Measurements from ENCODE around the gene GRIK4. TPM values are rescaled to one million over a fixed set of nuclear protein-coding genes. Genes with fewer than 3 reads are reported as not detected.
"Not testable (repeated sequence)": the region's sequence is repeated elsewhere in the genome, so short reads cannot be mapped to it uniquely, and the experiment has no call there.

The GRIK4 gene
- total and polyA plus RNA-seq, 9 of the 15 experiments (the other 6 are each of a cell fraction or from before 2014, with no cell fraction given), result not detected

DNA sequence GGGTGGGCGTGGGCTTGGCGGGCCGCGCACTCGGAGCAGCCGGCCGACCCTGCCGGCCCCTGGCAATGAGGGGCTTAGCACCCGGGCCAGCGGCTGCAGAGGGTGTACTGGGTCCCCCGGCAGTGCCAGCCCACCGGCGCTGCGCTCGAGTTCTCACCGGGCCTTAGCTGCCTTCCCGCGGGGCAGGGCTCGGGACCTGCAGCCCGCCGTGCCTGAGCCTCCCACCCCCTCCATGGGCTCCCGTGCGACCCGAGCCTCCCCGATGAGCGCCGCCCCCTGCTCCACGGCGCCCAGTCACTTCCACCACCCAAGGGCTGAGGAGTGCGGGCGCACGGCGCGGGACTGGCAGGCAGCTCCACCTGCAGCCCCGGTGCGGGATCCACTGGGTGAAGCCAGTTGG is 510.2 kb downstream of the GRIK4 start:
- H3K4me2 ChIP-seq (ENCODE audit: insufficient read depth, low read length); POLR2A ChIA-PET; ATAC-seq; in situ Hi-C loops (cut with MboI); H2AFZ ChIP-seq (ENCODE audit: low read depth, low read length); intact Hi-C loops (cut with micrococcal nuclease); FAIRE-seq; H3K36me3 ChIP-seq (ENCODE audit: control insufficient read depth, insufficient read depth, low read length); CTCF ChIA-PET (ENCODE audit: low intra/inter-chr PET ratio); H4K20me1 ChIP-seq (replicated peaks; ENCODE audit: control insufficient read depth, insufficient read depth, low read length); H3K4me3 ChIP-seq; H3K9me1 ChIP-seq (ENCODE audit: control insufficient read depth, insufficient read depth, low read length); H3K79me2 ChIP-seq (ENCODE audit: control insufficient read depth, insufficient read depth, low read length); H3K9ac ChIP-seq (ENCODE audit: insufficient read depth in 1 of 2, low read depth in 2 of 2, low read length in 2 of 2); BruUV-seq (replicated peaks); H3K27me3 ChIP-seq (ENCODE audit: control insufficient read depth in 2 of 2, insufficient read depth in 2 of 2, low read length in 2 of 2); H3K27ac ChIP-seq (ENCODE audit: extremely low read depth, low read depth, low read length); H3K9me3 ChIP-seq (replicated peaks; ENCODE audit: control insufficient read depth, insufficient read depth, low read depth, low read length); DNase-seq (ENCODE audit: extremely low read depth in 1 of 4, low spot score in 3 of 4): not testable (repeated sequence)
- WGBS (ENCODE audit: insufficient coverage, low coverage, missing lambda C conversion rate), result 28% methylated on average over 13 of the region's 36 CpGs
- H3K4me1 ChIP-seq (replicated peaks in 1 of 2; ENCODE audit: control insufficient read depth in 2 of 2, insufficient read depth in 2 of 2, low read length in 2 of 2), result peaks cover 3 to 11% of the 10 kb centered on the region in 2 experiments; a peak in 3 of 5 replicates

GRCh38 chr11:121023848-121024751 is 512.6 kb downstream of the GRIK4 start, which contains the start of gene TBCEL:
Gene TBCEL (plus strand): TSS chr11:121024102. CDS start chr11:121045691, 21,589 bp downstream.
- in situ Hi-C loops (cut with MboI), result no loop called here
- Histone ChIP-seq H3K79me2 (ENCODE audit: control insufficient read depth, insufficient read depth, low read length) (peaks cover 5% of the 10 kb centered on the region; the same call in 1 of the 3 replicates), H3K4me3 (peak within 1 kb of the TSS; percentile 53), H3K9me3 (replicated peaks; ENCODE audit: control insufficient read depth, insufficient read depth, low read depth, low read length) (no peaks in the 10 kb centered on the region), H3K4me1 (replicated peaks in 1 of 2; ENCODE audit: control insufficient read depth in 2 of 2, insufficient read depth in 2 of 2, low read length in 2 of 2) (peaks cover 3 to 11% of the 10 kb centered on the region in 2 experiments; a peak in 3 of 5 replicates), H3K27ac (ENCODE audit: extremely low read depth, low read depth, low read length) (peak within 1 kb of the TSS; percentile 49; the same call in 2 of the 3 replicates), H3K9me1 (ENCODE audit: control insufficient read depth, insufficient read depth, low read length) (no peaks in the 10 kb centered on the region), H2AFZ (ENCODE audit: low read depth, low read length) (peak within 1 kb of the TSS; percentile 79), H3K9ac (ENCODE audit: insufficient read depth in 1 of 2, low read depth in 2 of 2, low read length in 2 of 2) (peak within 1 kb of the TSS; percentile 71 to 87; a peak in 3 of 4 replicates), H4K20me1 (replicated peaks; ENCODE audit: control insufficient read depth, insufficient read depth, low read length) (no peaks in the 10 kb centered on the region), H3K27me3 (ENCODE audit: control insufficient read depth in 2 of 2, insufficient read depth in 2 of 2, low read length in 2 of 2) (no peaks in the 10 kb centered on the region), H3K36me3 (ENCODE audit: control insufficient read depth, insufficient read depth, low read length) (no peaks in the 10 kb centered on the region), H3K4me2 (ENCODE audit: insufficient read depth, low read length) (peak within 1 kb of the TSS; percentile 72)
- FAIRE-seq (peak; percentile 15), ATAC-seq (peak; percentile 97), DNase-seq (ENCODE audit: extremely low read depth in 1 of 4, low spot score in 3 of 4) (peak; percentile 81 to 90 (median 84))
- WGBS (ENCODE audit: insufficient coverage, low coverage, missing lambda C conversion rate), result 2% methylated on average over 25 of the region's 54 CpGs
- CTCF ChIA-PET (ENCODE audit: low intra/inter-chr PET ratio), result no interaction called here
- BruUV-seq (replicated peaks), result no TSS peak
- intact Hi-C loops (cut with micrococcal nuclease), result no loop called here
- POLR2A ChIA-PET, result interaction anchor here (0.6 to 0.9 kb wide), 5 partner anchors 10 to 952 kb away, joined by 3 to 5 read pairs (median 3); no protein-coding TSS in a partner anchor
- TF ChIP-seq ZNF3 (CRISPR knock-in tag; IDR thresholded peaks at IDR 0.05) (no peak), ZEB2 (IDR thresholded peaks at IDR 0.05) (no peak), ZNF12 (CRISPR knock-in tag; IDR thresholded peaks at IDR 0.05) (no peak), ZNF695 (CRISPR knock-in tag; IDR thresholded peaks at IDR 0.05) (no peak), ERF (CRISPR knock-in tag; IDR thresholded peaks at IDR 0.05) (no peak), EWSR1 (IDR thresholded peaks at IDR 0.05; ENCODE audit: borderline replicate concordance, low read depth, partially characterized antibody) (no peak), KHSRP (IDR thresholded peaks at IDR 0.05) (no peak), ZNF165 (CRISPR knock-in tag; IDR thresholded peaks at IDR 0.05; ENCODE audit: borderline replicate concordance) (no peak), JUN (IDR thresholded peaks at IDR 0.05; ENCODE audit: borderline replicate concordance, low read depth, low read length) (peak; percentile 41; the same call in 1 of the 2 replicates), JUN (CRISPR knock-in tag; IDR thresholded peaks at IDR 0.05; ENCODE audit: borderline replicate concordance) (no peak), NEUROD1 (IDR thresholded peaks at IDR 0.05; ENCODE audit: borderline replicate concordance, low read depth, low read length, partially characterized antibody) (no peak), ELF2 (CRISPR knock-in tag; IDR thresholded peaks at IDR 0.05) (peak; percentile 46; the same call in 1 of the 2 replicates)
- TF ChIP-seq, protein P1, sequence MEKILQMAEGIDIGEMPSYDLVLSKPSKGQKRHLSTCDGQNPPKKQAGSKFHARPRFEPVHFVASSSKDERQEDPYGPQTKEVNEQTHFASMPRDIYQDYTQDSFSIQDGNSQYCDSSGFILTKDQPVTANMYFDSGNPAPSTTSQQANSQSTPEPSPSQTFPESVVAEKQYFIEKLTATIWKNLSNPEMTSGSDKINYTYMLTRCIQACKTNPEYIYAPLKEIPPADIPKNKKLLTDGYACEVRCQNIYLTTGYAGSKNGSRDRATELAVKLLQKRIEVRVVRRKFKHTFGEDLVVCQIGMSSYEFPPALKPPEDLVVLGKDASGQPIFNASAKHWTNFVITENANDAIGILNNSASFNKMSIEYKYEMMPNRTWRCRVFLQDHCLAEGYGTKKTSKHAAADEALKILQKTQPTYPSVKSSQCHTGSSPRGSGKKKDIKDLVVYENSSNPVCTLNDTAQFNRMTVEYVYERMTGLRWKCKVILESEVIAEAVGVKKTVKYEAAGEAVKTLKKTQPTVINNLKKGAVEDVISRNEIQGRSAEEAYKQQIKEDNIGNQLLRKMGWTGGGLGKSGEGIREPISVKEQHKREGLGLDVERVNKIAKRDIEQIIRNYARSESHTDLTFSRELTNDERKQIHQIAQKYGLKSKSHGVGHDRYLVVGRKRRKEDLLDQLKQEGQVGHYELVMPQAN (IDR thresholded peaks at IDR 0.05; ENCODE audit: borderline replicate concordance), result no peak; the same call in 1 of the 2 replicates

All from K562 (cell line).